Heart left ventricle (tissue), 16 donors: ENCODE data around the gene NEMP1. TPM values are rescaled to one million over a fixed set of nuclear protein-coding genes. Genes with fewer than 3 reads are reported as not detected.

Source experiments
- ATAC-seq, 4 donors: fragments of 200-7000 bp; cut with Tn5 transposase; one replicate each; pipeline ENCODE4 v1.9.1; 2020 to 2022; ENCODE audit warnings: moderate library complexity in 4 of 4, mild to moderate bottlenecking in 3 of 4, moderate number of reproducible peaks in 1 of 4
- DNase-seq, 5 donors: peaks; one replicate each; pipeline ENCODE4 v3.0.0-alpha.2; 2020
- H3K27ac ChIP-seq, 12 donors: fragments of 200-600 bp; sonication (generic) in 4 of 12; one replicate each; pipeline versions ENCODE4 v1.5.0 to v1.8.0; 2016 to 2022; ENCODE audit warnings: mild to moderate bottlenecking in 2 of 12
- H3K27me3 ChIP-seq, 9 donors: fragments of 200-600 bp; sonication (generic) in 2 of 9; one replicate each; pipeline versions ENCODE4 v1.5.1 to v1.8.0; 2016 to 2022; ENCODE audit warnings: mild to moderate bottlenecking in 3 of 9
- H3K36me3 ChIP-seq, 9 donors: fragments of 200-600 bp; sonication (generic) in 2 of 9; one replicate each; pipeline versions ENCODE4 v1.5.0 to v1.8.0; 2018 to 2022; ENCODE audit warnings: mild to moderate bottlenecking in 2 of 9
- H3K4me1 ChIP-seq, 12 donors: fragments of 200-600 bp; sonication (generic) in 4 of 12; one replicate each; pipeline versions ENCODE4 v1.5.0 to v1.8.0; 2016 to 2022; ENCODE audit warnings: mild to moderate bottlenecking in 3 of 12
- H3K4me3 ChIP-seq, 12 donors: fragments of 200-600 bp; sonication (generic) in 4 of 12; one replicate each; pipeline versions ENCODE4 v1.5.0 to v1.8.0; 2017 to 2022; ENCODE audit warnings: mild to moderate bottlenecking in 9 of 12, moderate library complexity in 4 of 12
- H3K9me3 ChIP-seq, 12 donors: fragments of 200-600 bp; sonication (generic) in 4 of 12; one replicate each; pipeline versions ENCODE4 v1.5.0 to v1.8.0; 2016 to 2022; ENCODE audit warnings: mild to moderate bottlenecking in 1 of 12
- CTCF ChIP-seq, 12 donors: fragments of 200-600 bp; sonication (generic) in 4 of 12; IDR thresholded peaks; one replicate each; pipeline versions ENCODE4 v1.5.0 to v1.8.0; 2018 to 2022; ENCODE audit warnings: antibody characterized with exemption in 12 of 12, mild to moderate bottlenecking in 5 of 12
- POLR2A ChIP-seq, 2 donors: fragments of 450-650 bp; IDR thresholded peaks; one replicate each; pipeline ENCODE4 v1.6.1; 2017; ENCODE audit warnings: antibody characterized with exemption in 2 of 2, mild to moderate bottlenecking in 2 of 2, moderate library complexity in 2 of 2
- WGBS, 4 donors: extraction: QIAGEN DNeasy Blood & Tissue Kit in 2 of 4; methylation state at CpG; one replicate each; pipeline versions ENCODE4 v1.1.5 to v1.1.7; 2013 to 2018; 5-methylcytosine and 5-hydroxymethylcytosine counted together
- intact Hi-C, 10 donors: fragments of 100-400 bp; cut with DNase I; formaldehyde crosslinking; loops; one replicate each; pipeline versions ENCODE4 v1.11.1 to v1.14.2; 2022
- polyA plus RNA-seq, 2 donors: library from polyadenylated mRNA; stranded (reverse); fragments of 200-250 nt; gene quantifications; one replicate each; pipeline ENCODE4 v1.2.3, GENCODE V29; 2013
- total RNA-seq, 9 donors: library from RNA; depleted of rRNA in 2 of 9; stranded (reverse); fragments of >200 nt in 2 of 9; fragmentation: NEBNext Ultra II Directional in 3 of 9; extraction: Animal tissue kit (Norgen Biotek cat#: 25700) in 3 of 9; gene quantifications; one replicate each; pipeline versions ENCODE4 v1.1.0 to v1.2.4, GENCODE V29; 2016 to 2023
- donor health status: ischemic (EF 13 %, LVEDD 7.1; RV severe dilation, severe dysfunction).
- donor health status: healthy with polysubstance abuse.
- donor health status: DM: no; HTN: yes; CAD: no.
- donor health status: DM: no; HTN: no; CAD: no.
- donor health status: ischemic (EF 25% LVEDD 6.9; RV normal size, moderate dysfunction).
- donor health status: ischemic (EF 25% LVEDD 5.7; RV mildly dilated, moderate dysfunction).
- donor health status: healthy.
- donor health status: DM: yes; HTN: yes; CAD: no.
- donor health status: ischemic (EF 35%, LVEDD 5.7; RV mildly dilated, moderate dysfunction).
- donor health status: nonischemic (EF 11% LVEDD 7.7; RV severe dilation, severe dysfunction).
- donor health status: DM: yes; HTN: yes; CAD: no.
- donor health status: PGD.
- donor health status: ischemic (EF 29% LVEDD 5.4; RV normal size, mild dysfunction).
- donor health status: nonischemic (EF 23%, LVEDD 6.1; RV moderate dilation, normal function).

NEMP1 gene
- total and polyA plus RNA-seq, 11 donors: 1.4 to 12.0 (median 3.5) TPM

- DNase-seq (no peak), ATAC-seq (peak in 1 of 4 donors; percentile 6)
- 63 to 66% (median 64%) methylated on average over 10 of the region's 10 CpGs for WGBS, 4 donors
- Histone ChIP-seq H3K36me3 (peaks cover 0 to 30% (median 28%) of the 10 kb centered on the region in 9 donors), H3K27ac (peak overlapping the region in 8 of 12 donors; percentile 18 to 88 (median 55)), H3K4me1 (peaks cover 0 to 27% (median 15%) of the 10 kb centered on the region in 12 donors), H3K4me3 (peak overlapping the region in 10 of 12 donors; percentile 41 to 100 (median 96)), H3K27me3 (no peaks in the 10 kb centered on the region), H3K9me3 (no peaks in the 10 kb centered on the region)
- TF ChIP-seq CTCF (IDR thresholded peaks at IDR 0.05): peak in 3 of 12 donors; percentile 3 to 17 (median 8)
- no peak for TF ChIP-seq POLR2A (IDR thresholded peaks at IDR 0.05)
- intact Hi-C loops: loop anchor here in 8 of 10 donors (2.0 to 10.0 kb wide), 6 partner anchors 55 to 250 kb away; partner anchors contain the start of gene STAT6 (in 4 of the 8)
These were observed 71.6 kb downstream of the NEMP1 start for GRCh38 chr12:57006809-57007475.

- no peaks in the 10 kb centered on the region for H3K9me3 ChIP-seq
- TF ChIP-seq POLR2A (IDR thresholded peaks at IDR 0.05) (no peak), CTCF (IDR thresholded peaks at IDR 0.05) (peak; percentile 40 to 76 (median 66))
- H3K27me3 ChIP-seq: no peaks in the 10 kb centered on the region
- peak; percentile 58 to 84 (median 68) for DNase-seq
- peaks cover 0 to 30% (median 23%) of the 10 kb centered on the region in 12 donors for H3K4me1 ChIP-seq
- intact Hi-C loops: loop anchor here in 8 of 10 donors (2.0 to 10.0 kb wide), 6 partner anchors 56 to 249 kb away; partner anchors contain the start of gene STAT6 (in 4 of the 8)
- H3K27ac ChIP-seq: peak within 1 kb of the TSS; percentile 19 to 92 (median 84)
- peaks cover 0 to 38% (median 33%) of the 10 kb centered on the region in 9 donors for H3K36me3 ChIP-seq
- peak; percentile 52 to 89 (median 76) for ATAC-seq
- H3K4me3 ChIP-seq: peak within 1 kb of the TSS; percentile 83 to 100 (median 96)
- WGBS, 4 donors: 0 to 1% (median 0%) methylated on average over 15 to 94 of the region's 94 CpGs
These were observed 72.4 kb downstream of the NEMP1 start, which contains the start of gene ZBTB39 for GRCh38 chr12:57005980-57006808. Gene ZBTB39, minus strand, starts transcription at chr12:57006546. Its CDS starts 1,629 bp downstream, at chr12:57004917.

Other genes starting within 250 kb of the NEMP1 start
- gene SDR9C7, start 144.4 kb downstream of the NEMP1 start, total RNA-seq: under 1 TPM in 3 of 9 donors, not detected in 6; 0.12 to 0.27 (median 0.20) TPM
- gene SDR9C7, start 144.4 kb downstream of the NEMP1 start, polyA plus RNA-seq: not detected
- gene RDH16, start 121.2 kb downstream of the NEMP1 start, total RNA-seq: under 1 TPM in 7 of 9 donors, not detected in 2; 0.08 to 0.54 (median 0.16) TPM
- gene RDH16, start 121.2 kb downstream of the NEMP1 start, polyA plus RNA-seq: under 1 TPM; 0.06 to 0.27 TPM
- gene ZBTB39, start 72.2 kb downstream of the NEMP1 start, total RNA-seq: 1 to 10 TPM; 2.7 to 4.5 (median 3.6) TPM
- gene ZBTB39, start 72.2 kb downstream of the NEMP1 start, polyA plus RNA-seq: 1 to 10 TPM; 1.5 to 2.6 TPM
- not detected for gene TAC3, start 62.3 kb downstream of the NEMP1 start, total RNA-seq
- not detected for gene TAC3, start 62.3 kb downstream of the NEMP1 start, polyA plus RNA-seq
- under 1 TPM in 3 of 9 donors, not detected in 6; 0.06 to 0.77 (median 0.45) TPM for gene MYO1A, start 28.7 kb downstream of the NEMP1 start, total RNA-seq
- gene MYO1A, start 28.7 kb downstream of the NEMP1 start, polyA plus RNA-seq: under 1 TPM in 1 of 2 donors, not detected in 1; 0.19 TPM
- gene NAB2, start 10.3 kb upstream of the NEMP1 start, total RNA-seq: 10 to 100 TPM in 8 of 9 donors, 1 to 10 TPM in 1; 8.7 to 20.3 (median 11.8) TPM
- 10 to 100 TPM; 10.7 to 30.1 TPM for gene NAB2, start 10.3 kb upstream of the NEMP1 start, polyA plus RNA-seq
- 10 to 100 TPM; 31.6 to 87.7 (median 37.6) TPM for gene STAT6, start 32.6 kb upstream of the NEMP1 start, total RNA-seq
- 10 to 100 TPM; 39.6 to 41.0 TPM for gene STAT6, start 32.6 kb upstream of the NEMP1 start, polyA plus RNA-seq
- 100 to 1,000 TPM in 4 of 9 donors, 10 to 100 TPM in 5; 51.5 to 316 (median 71.1) TPM for gene LRP1, start 49.7 kb upstream of the NEMP1 start, total RNA-seq
- gene LRP1, start 49.7 kb upstream of the NEMP1 start, polyA plus RNA-seq: 10 to 100 TPM; 23.0 to 31.5 TPM
- gene LRP1-AS, start 68.8 kb upstream of the NEMP1 start, total RNA-seq: not detected
- gene LRP1-AS, start 68.8 kb upstream of the NEMP1 start, polyA plus RNA-seq: not detected
- gene NXPH4, start 138.0 kb upstream of the NEMP1 start, total RNA-seq: 1 to 10 TPM; 1.9 to 8.0 (median 3.2) TPM
- gene NXPH4, start 138.0 kb upstream of the NEMP1 start, polyA plus RNA-seq: 1 to 10 TPM; 1.3 to 2.3 TPM
- gene SHMT2, start 150.9 kb upstream of the NEMP1 start, total RNA-seq: 10 to 100 TPM; 26.2 to 46.7 (median 35.5) TPM
- gene SHMT2, start 150.9 kb upstream of the NEMP1 start, polyA plus RNA-seq: 10 to 100 TPM; 15.9 to 76.5 TPM
- 1 to 10 TPM in 3 of 9 donors, under 1 TPM in 5, not detected in 1; 0.47 to 5.7 (median 0.92) TPM for gene STAC3, start 172.4 kb upstream of the NEMP1 start, total RNA-seq
- under 1 TPM; 0.61 to 0.67 TPM for gene STAC3, start 172.4 kb upstream of the NEMP1 start, polyA plus RNA-seq